Erythroblast (primary cell): ENCODE measurements around the gene LSM14B.

Experiments
- GATA1 ChIP-seq: IDR thresholded peaks from 2 replicates; pipeline ENCODE4 v1.6.1; 2011; ENCODE audit warnings: low read depth, mild to moderate bottlenecking, control low read depth, low read length, moderate library complexity
- POLR2A ChIP-seq: IDR thresholded peaks from 2 replicates; pipeline ENCODE4 v1.6.1; 2011; ENCODE audit warnings: mild to moderate bottlenecking, low read length

DNA sequence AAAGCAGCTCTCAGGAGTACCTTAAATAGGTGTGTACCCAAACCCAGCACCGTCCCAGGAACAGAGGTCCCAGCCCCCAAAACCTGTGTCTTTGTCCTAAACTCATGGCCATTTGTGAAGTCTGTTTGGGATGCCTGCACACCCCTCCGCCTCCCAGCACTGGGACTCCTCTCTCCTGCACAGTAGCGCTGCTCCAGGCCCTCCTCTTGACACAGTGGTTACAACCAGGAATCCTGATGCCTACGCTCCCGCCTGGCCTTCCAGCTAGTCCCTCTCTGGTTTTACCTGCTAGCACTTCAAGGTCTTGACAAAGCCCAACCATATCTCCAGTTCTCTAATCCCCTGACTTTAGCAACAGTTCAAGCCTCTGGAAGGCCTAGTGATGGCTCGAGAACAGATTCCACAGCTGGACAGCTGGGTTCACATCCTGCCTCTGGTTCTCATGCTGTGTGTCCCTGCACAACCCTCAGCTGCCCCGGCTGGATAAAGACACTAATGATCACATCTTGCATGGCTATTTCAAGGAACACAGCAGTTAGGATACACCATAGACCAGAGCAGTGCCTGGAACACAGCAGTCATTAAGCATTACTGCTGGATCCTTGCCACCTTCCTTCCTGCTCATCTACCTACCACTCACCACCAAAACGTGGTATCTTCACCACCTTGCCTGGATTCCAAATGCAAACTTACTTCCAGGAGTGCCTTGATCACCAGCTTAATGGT, 15.4 kb downstream of the LSM14B start:
- TF ChIP-seq POLR2A, result no peak
- no peak for TF ChIP-seq GATA1
